K562 (cell line): Measurements from ENCODE around the gene NPEPPS. TPM values are rescaled to one million over a fixed set of nuclear protein-coding genes. Genes with fewer than 3 reads are reported as not detected.

Experiments
- ATAC-seq: fragments of 200-7000 bp; cut with Tn5 transposase; 3 replicates; pipeline ENCODE4 v1.9.1; 2020; ENCODE audit warnings: moderate library complexity
- BruUV-seq: library from RNA; stranded (reverse); fragments of 400-500 nt; replicated peaks from 2 replicates; lab custom pipeline; 2021; lab: Mats Ljungman, UMichigan
- CTCF ChIA-PET: fragments of 300-600 bp; formaldehyde crosslinking; extraction: SDS; loops from one replicate; lab custom pipeline; 2021; ENCODE audit warnings: low intra/inter-chr PET ratio; lab: Yijun Ruan, JAX
- POLR2A ChIA-PET: fragments of 300-600, 350-650 bp; sonication (Branson Sonifier 250); formaldehyde crosslinking; extraction: SDS; loops from one replicate; lab custom pipeline; 2021; ENCODE audit warnings: antibody characterized with exemption, inconsistent platforms; lab: Yijun Ruan, JAX
- DNase-seq, 4 experiments: peaks; one replicate each; pipeline versions ENCODE4 v3.0.0 to v3.0.0-alpha.2; 2011 to 2018; ENCODE audit warnings: low spot score in 3 of 4, mixed read lengths in 3 of 4; ENCODE audit errors: extremely low read depth in 1 of 4
- FAIRE-seq: peaks from 2 replicates; lab custom pipeline; 2011; peaks lifted over from hg19 to GRCh38; lab: Jason Lieb, UNC
- H2AFZ ChIP-seq: 2 replicates; pipeline ENCODE4 v1.6.0; 2011; ENCODE audit warnings: low read depth, low read length, control low read depth, inconsistent platforms
- H3K27ac ChIP-seq: fragments of 200-600 bp; 3 replicates; pipeline ENCODE4 v1.8.0; 2011; ENCODE audit warnings: low read depth, mild to moderate bottlenecking, control low read depth, inconsistent platforms, low read length, moderate library complexity, mixed read lengths; ENCODE audit errors: extremely low read depth
- H3K27me3 ChIP-seq, 2 experiments: fragments of 300-600 bp in 1 of 2; 2 replicates in 1 of 2; 3 replicates in 1 of 2; pipeline versions ENCODE4 v1.6.0 to v1.8.0; 2011; ENCODE audit warnings: inconsistent platforms in 2 of 2, low read length in 2 of 2, mild to moderate bottlenecking in 1 of 2, mixed read lengths in 1 of 2, moderate library complexity in 1 of 2; ENCODE audit not compliant: control insufficient read depth in 2 of 2, insufficient read depth in 2 of 2
- H3K36me3 ChIP-seq: fragments of 300-600 bp; 3 replicates; pipeline ENCODE4 v1.8.0; 2011; ENCODE audit warnings: mild to moderate bottlenecking, low read length, inconsistent platforms; ENCODE audit not compliant: control insufficient read depth, insufficient read depth
- H3K4me1 ChIP-seq, 2 experiments: fragments of 200-600 bp in 1 of 2; replicated peaks in 1 of 2; 2 replicates in 1 of 2; 3 replicates in 1 of 2; pipeline versions ENCODE4 v1.5.1 to v1.8.0; 2011; ENCODE audit warnings: inconsistent platforms in 2 of 2, low read length in 2 of 2, mild to moderate bottlenecking in 1 of 2, mixed read lengths in 1 of 2, moderate library complexity in 1 of 2; ENCODE audit not compliant: control insufficient read depth in 2 of 2, insufficient read depth in 2 of 2
- H3K4me2 ChIP-seq: 2 replicates; pipeline ENCODE4 v1.6.1; 2011; ENCODE audit warnings: low read length, control low read depth, inconsistent platforms, mixed read lengths; ENCODE audit not compliant: insufficient read depth
- H3K4me3 ChIP-seq: fragments of 200-600 bp; sonication (generic), shearing (Covaris generic); 2 replicates; pipeline ENCODE4 v1.5.1; 2016; ENCODE audit warnings: control low read depth, inconsistent platforms
- H3K79me2 ChIP-seq: fragments of 200-600 bp; 3 replicates; pipeline ENCODE4 v1.8.0; 2011; ENCODE audit warnings: low read length, inconsistent platforms; ENCODE audit not compliant: control insufficient read depth, insufficient read depth
- H3K9ac ChIP-seq, 2 experiments: 2 replicates each; pipeline versions ENCODE4 v1.6.0 to v1.6.1; 2011; ENCODE audit warnings: low read depth in 2 of 2, low read length in 2 of 2, control low read depth in 1 of 2, inconsistent platforms in 1 of 2, mild to moderate bottlenecking in 1 of 2, mixed read lengths in 1 of 2; ENCODE audit not compliant: insufficient read depth in 1 of 2
- H3K9me1 ChIP-seq: one replicate; pipeline ENCODE4 v1.6.0; 2011; ENCODE audit warnings: inconsistent platforms, mild to moderate bottlenecking, low read length, moderate library complexity; ENCODE audit not compliant: control insufficient read depth, insufficient read depth
- H3K9me3 ChIP-seq: replicated peaks from 2 replicates; pipeline ENCODE4 v1.5.1; 2011; ENCODE audit warnings: low read depth, low read length, inconsistent platforms; ENCODE audit not compliant: control insufficient read depth, insufficient read depth
- H4K20me1 ChIP-seq: replicated peaks from 2 replicates; pipeline ENCODE4 v1.6.1; 2011; ENCODE audit warnings: low read length, inconsistent platforms, mixed read lengths; ENCODE audit not compliant: control insufficient read depth, insufficient read depth
- ATF6 ChIP-seq: sonication (generic); formaldehyde crosslinking; IDR thresholded peaks from 2 replicates; pipeline ENCODE4 v1.4.0; 2020; ENCODE audit warnings: mild to moderate bottlenecking, missing genetic modification reagents
- MEF2A ChIP-seq: IDR thresholded peaks from 2 replicates; pipeline ENCODE4 v1.6.1; 2011; ENCODE audit warnings: low read depth, mild to moderate bottlenecking, low read length, moderate library complexity; ENCODE audit not compliant: control insufficient read depth
- RBFOX2 ChIP-seq: fragments of 200-400 bp; formaldehyde crosslinking; IDR thresholded peaks from 2 replicates; pipeline ENCODE4 v1.6.1; 2017; ENCODE audit warnings: low read depth, mild to moderate bottlenecking, low read length, moderate library complexity
- ZNF316 ChIP-seq: fragments of 450-650 bp; IDR thresholded peaks from 2 replicates; pipeline ENCODE4 v1.6.1; 2016
- ZNF398 ChIP-seq: fragments of 250-450 bp; sonication (Bioruptor Pico); IDR thresholded peaks from 2 replicates; pipeline ENCODE4 v1.8.0; 2021; ENCODE audit warnings: moderate library complexity, mild to moderate bottlenecking, inconsistent platforms
- ZNF77 ChIP-seq: fragments of 250-450 bp; sonication (Bioruptor Pico); IDR thresholded peaks from 2 replicates; pipeline ENCODE4 v1.5.0; 2020
- WGBS: fragments of 100-300 bp; shearing (Covaris generic); methylation state at CpG from one replicate; pipeline ENCODE4 v1.1.6; 2016; ENCODE audit warnings: low coverage, mixed read lengths; ENCODE audit not compliant: insufficient coverage; ENCODE audit errors: missing lambda C conversion rate; 5-methylcytosine and 5-hydroxymethylcytosine counted together
- in situ Hi-C: fragments of 300-500 bp; cut with MboI; formaldehyde crosslinking; loops from 4 replicates; pipeline ENCODE4 v1.15.0; 2018; ENCODE audit warnings: inconsistent platforms, mixed read lengths
- intact Hi-C: fragments of 100-400 bp; cut with micrococcal nuclease; formaldehyde crosslinking; loops from 2 replicates; pipeline ENCODE4 v1.14.2; 2022
- polyA plus RNA-seq, 8 experiments: library from polyadenylated mRNA; depleted of rRNA in 4 of 8; stranded (reverse) in 5 of 8; unstranded in 3 of 8; fragments of >200 nt; fragmentation: Nextera tagmentation in 2 of 8; fragmentation: Illumina TruSeq in 1 of 8; extraction: Ambion mirVana in 2 of 8; extraction: Trizol in 1 of 8; gene quantifications; 2 replicates each; pipeline versions ENCODE4 v1.2.1 to v1.2.3, GENCODE V29; 2011 to 2014; ENCODE audit warnings: inconsistent platforms in 1 of 8, missing spikeins in 1 of 8
- total RNA-seq, 7 experiments: library from RNA; depleted of rRNA in 6 of 7; stranded (reverse); fragments of >200 nt in 6 of 7; fragmentation: Illumina TruSeq in 2 of 7; extraction: Trizol in 2 of 7; gene quantifications; 2 replicates each; pipeline versions ENCODE4 v1.2.1 to v1.2.3, GENCODE V29; 2011 to 2021; ENCODE audit warnings: low replicate concordance in 1 of 7

The NPEPPS gene
- total and polyA plus RNA-seq, 9 of the 15 experiments (the other 6 are each of a cell fraction or from before 2014, with no cell fraction given) = 21.4 to 108 (median 46.0) TPM

- Histone ChIP-seq H2AFZ (no peak overlapping the region), H4K20me1 (peaks cover 12% of the 10 kb centered on the region; the same call in 1 of the 2 replicates), H3K9me1 (no peaks in the 10 kb centered on the region), H3K36me3 (peaks cover 60% of the 10 kb centered on the region), H3K4me1 (peaks cover 13 to 30% of the 10 kb centered on the region in 2 experiments), H3K4me2 (peak overlapping the region; percentile 73), H3K4me3 (peak overlapping the region; percentile 86; the same call in 1 of the 2 replicates), H3K27ac (peak overlapping the region; percentile 93; the same call in 1 of the 3 replicates), H3K79me2 (peaks cover 78% of the 10 kb centered on the region), H3K9ac (peak overlapping the region in 1 of 2 experiments; percentile 97; a peak in 2 of 4 replicates), H3K27me3 (no peaks in the 10 kb centered on the region), H3K9me3 (no peaks in the 10 kb centered on the region)
- ChIA-PET CTCF (no interaction called here), POLR2A (interaction anchor here (3.4 kb wide), 1 partner anchor 12 kb away, joined by 35 read pairs; no protein-coding TSS in a partner anchor)
- no TSS peak for BruUV-seq
- in situ Hi-C loops (no loop called here), intact Hi-C loops (no loop called here)
- FAIRE-seq (no peak), DNase-seq (no peak), ATAC-seq (no peak)
- TF ChIP-seq ZNF77 (CRISPR knock-in tag) = no peak
- peak; percentile 60 for TF ChIP-seq RBFOX2
- TF ChIP-seq ZNF316 = peak; percentile 38; the same call in 1 of the 2 replicates
- WGBS = 15% methylated on average over 2 of the region's 2 CpGs
These were observed 120.8 kb downstream of the NPEPPS start for GRCh38 chr17:47651704-47652103.

- in situ Hi-C loops = no loop called here
- Histone ChIP-seq H3K36me3 (peaks cover 69% of the 10 kb centered on the region), H3K4me1 (peaks cover 13 to 28% of the 10 kb centered on the region in 2 experiments), H2AFZ (no peak overlapping the region), H3K4me2 (no peak overlapping the region), H3K9ac (no peak overlapping the region; a peak in 1 of 4 replicates), H3K27me3 (no peaks in the 10 kb centered on the region), H3K9me1 (no peaks in the 10 kb centered on the region), H4K20me1 (peaks cover 12% of the 10 kb centered on the region; the same call in 1 of the 2 replicates), H3K9me3 (no peaks in the 10 kb centered on the region), H3K79me2 (peaks cover 84% of the 10 kb centered on the region), H3K27ac (no peak overlapping the region; the same call in 2 of the 3 replicates), H3K4me3 (no peak overlapping the region)
- FAIRE-seq = peak; percentile 26
- CTCF ChIA-PET = no interaction called here
- BruUV-seq = no TSS peak
- 74% methylated on average over 6 of the region's 6 CpGs for WGBS
- DNase-seq = no peak
- intact Hi-C loops = no loop called here
- POLR2A ChIA-PET = interaction anchor here (0.9 to 1.9 kb wide), 3 partner anchors 9 to 27 kb away, joined by 4 to 5 read pairs (median 5); no protein-coding TSS in a partner anchor
- ATAC-seq = no peak
- TF ChIP-seq ZNF398 (CRISPR knock-in tag) = no peak
- TF ChIP-seq ATF6 (CRISPR knock-in tag) = no peak
- TF ChIP-seq MEF2A = no peak
These were observed 121.7 kb downstream of the NPEPPS start for GRCh38 chr17:47652570-47652969.
